Endothelial cell of umbilical vein (primary cell): ENCODE results near the gene RFK. TPM values are rescaled to one million over a fixed set of nuclear protein-coding genes. Genes with fewer than 3 reads are reported as not detected.

ENCODE experiments used
- BruUV-seq: library from RNA; stranded (reverse); fragments of 400-500 nt; replicated peaks from 2 replicates; lab custom pipeline; 2021; lab: Mats Ljungman, UMichigan
- CTCF ChIA-PET: fragments of 300-600, 350-600 bp; sonication (Branson Sonifier 250); formaldehyde crosslinking; loops from one replicate; lab custom pipeline; 2021; ENCODE audit warnings: antibody characterized with exemption, inconsistent platforms; lab: Charles Lee
- POLR2A ChIA-PET: fragments of 300-600, 350-600 bp; sonication (Branson Sonifier 250); formaldehyde crosslinking; loops from one replicate; lab custom pipeline; 2021; ENCODE audit warnings: antibody characterized with exemption, inconsistent platforms; lab: Charles Lee
- DNase-seq: peaks from one replicate; pipeline ENCODE4 v3.0.0-alpha.2; 2011; ENCODE audit warnings: low read depth, low spot score
- FAIRE-seq: peaks from 2 replicates; lab custom pipeline; 2011; peaks lifted over from hg19 to GRCh38; lab: Jason Lieb, UNC
- H2AFZ ChIP-seq: 2 replicates; pipeline ENCODE4 v1.6.0; 2012; ENCODE audit warnings: low read depth, low read length, control low read depth, inconsistent platforms
- H3K27ac ChIP-seq: 2 replicates; pipeline ENCODE4 v1.5.1; 2011; ENCODE audit warnings: low read depth, mild to moderate bottlenecking, control low read depth, low read length, moderate library complexity; ENCODE audit not compliant: insufficient read depth
- H3K27me3 ChIP-seq, 2 experiments: 2 replicates each; pipeline versions ENCODE4 v1.6.0 to v1.6.1; 2011; ENCODE audit warnings: low read length in 2 of 2, mixed read lengths in 1 of 2; ENCODE audit not compliant: control insufficient read depth in 2 of 2, insufficient read depth in 2 of 2
- H3K36me3 ChIP-seq, 2 experiments: 2 replicates in 1 of 2; 3 replicates in 1 of 2; pipeline ENCODE4 v1.5.1; 2011; ENCODE audit warnings: low read length in 2 of 2, mild to moderate bottlenecking in 1 of 2, moderate library complexity in 1 of 2; ENCODE audit not compliant: control insufficient read depth in 2 of 2, insufficient read depth in 2 of 2; ENCODE audit errors: extremely low read depth in 1 of 2
- H3K4me1 ChIP-seq: 3 replicates; pipeline ENCODE4 v1.5.1; 2011; ENCODE audit warnings: mild to moderate bottlenecking, low read length; ENCODE audit not compliant: control insufficient read depth, insufficient read depth; ENCODE audit errors: extremely low read depth
- H3K4me2 ChIP-seq: 2 replicates; pipeline ENCODE4 v1.6.1; 2011; ENCODE audit warnings: low read length, control low read depth, mixed read lengths; ENCODE audit not compliant: insufficient read depth
- H3K4me3 ChIP-seq, 3 experiments: fragments of 200-600 bp in 1 of 3; sonication (generic), shearing (Covaris generic) in 1 of 3; replicated peaks in 1 of 3; 2 replicates each; pipeline ENCODE4 v1.5.1; 2011 to 2016; ENCODE audit warnings: control low read depth in 3 of 3, low read length in 3 of 3, mild to moderate bottlenecking in 2 of 3, inconsistent platforms in 1 of 3, low read depth in 1 of 3, moderate library complexity in 1 of 3; ENCODE audit not compliant: insufficient read depth in 1 of 3
- H3K79me2 ChIP-seq: 2 replicates; pipeline ENCODE4 v1.6.0; 2012; ENCODE audit warnings: low read length, inconsistent platforms; ENCODE audit not compliant: control insufficient read depth, insufficient read depth
- H3K9ac ChIP-seq: replicated peaks from 2 replicates; pipeline ENCODE3; 2011; ENCODE audit warnings: low read length, control low read depth; ENCODE audit not compliant: insufficient read depth; ENCODE audit errors: extremely low read depth
- H3K9me1 ChIP-seq: replicated peaks from 3 replicates; pipeline ENCODE4 v1.6.0; 2011; ENCODE audit warnings: mild to moderate bottlenecking, low read length; ENCODE audit not compliant: control insufficient read depth, insufficient read depth; ENCODE audit errors: extremely low read depth
- H3K9me3 ChIP-seq: replicated peaks from 2 replicates; pipeline ENCODE4 v1.5.1; 2012; ENCODE audit warnings: low read length, inconsistent platforms; ENCODE audit not compliant: control insufficient read depth, insufficient read depth
- H4K20me1 ChIP-seq: replicated peaks from 2 replicates; pipeline ENCODE3; 2011; ENCODE audit warnings: mild to moderate bottlenecking, low read length; ENCODE audit not compliant: control insufficient read depth, insufficient read depth; ENCODE audit errors: extremely low read depth
- EZH2 ChIP-seq: IDR thresholded peaks from 2 replicates; pipeline ENCODE4 v1.6.1; 2012; ENCODE audit warnings: borderline replicate concordance, low read depth, mild to moderate bottlenecking, moderate library complexity, low read length, inconsistent platforms; ENCODE audit not compliant: severe bottlenecking
- FOS ChIP-seq: IDR thresholded peaks from 2 replicates; pipeline ENCODE4 v1.6.1; 2011; ENCODE audit warnings: mild to moderate bottlenecking, low read length, moderate library complexity, borderline replicate concordance; ENCODE audit not compliant: insufficient read depth
- GATA2 ChIP-seq: IDR thresholded peaks from 2 replicates; pipeline ENCODE4 v1.7.0; 2011; ENCODE audit warnings: low read depth, mild to moderate bottlenecking, moderate library complexity, mixed read lengths, low read length; ENCODE audit not compliant: insufficient read length, insufficient read depth
- JUN ChIP-seq: IDR thresholded peaks from 2 replicates; pipeline ENCODE4 v1.6.1; 2011; ENCODE audit warnings: borderline replicate concordance, low read depth; ENCODE audit not compliant: insufficient read length, insufficient read depth
- MYC ChIP-seq: IDR thresholded peaks from one replicate; pipeline ENCODE4 v1.6.1; 2011; ENCODE audit warnings: mild to moderate bottlenecking, low read depth, low read length
- POLR2A ChIP-seq: IDR thresholded peaks from 2 replicates; pipeline ENCODE4 v1.6.1; 2012; ENCODE audit warnings: low read depth, mild to moderate bottlenecking, control low read depth, low read length
- POLR2AphosphoS5 ChIP-seq: IDR thresholded peaks from 2 replicates; pipeline ENCODE4 v1.6.1; 2012; ENCODE audit warnings: low read depth, mild to moderate bottlenecking, control low read depth, low read length, moderate library complexity; ENCODE audit not compliant: insufficient read depth
- dilution Hi-C: fragments of 300-500 bp; cut with MboI; formaldehyde crosslinking; loops from one replicate; pipeline ENCODE4 v1.15.0; 2019; ENCODE audit warnings: low sequenced_read_pairs; ENCODE audit not compliant: extremely low pct_ligation_motif_present
- intact Hi-C: fragments of 100-400 bp; cut with micrococcal nuclease; formaldehyde crosslinking; loops from one replicate; pipeline ENCODE4 v1.10.0; 2022
- polyA plus RNA-seq, 4 experiments: library from polyadenylated mRNA; depleted of rRNA in 3 of 4; stranded (reverse) in 3 of 4; unstranded in 1 of 4; fragments of >200 nt; gene quantifications; 2 replicates each; pipeline versions ENCODE4 v1.2.1 to v1.2.3, GENCODE V29; 2011 to 2012; ENCODE audit warnings: missing spikeins in 1 of 4
- total RNA-seq: library from RNA; stranded (reverse); gene quantifications from 2 replicates; pipeline ENCODE4 v1.2.3, GENCODE V29; 2021
- TF ChIP-seq, protein P1 (sequence below): IDR thresholded peaks from 2 replicates; pipeline ENCODE4 v1.6.1; 2011; ENCODE audit not compliant: insufficient read depth, insufficient read length
- TF ChIP-seq, protein P2 (sequence below), 2 donors: IDR thresholded peaks; 1 replicate in 1 of 2; 2 replicates in 1 of 2; pipeline ENCODE4 v1.5.1; 2011; ENCODE audit warnings: low read length in 2 of 2, mild to moderate bottlenecking in 2 of 2, moderate library complexity in 2 of 2, control low read depth in 1 of 2, inconsistent platforms in 1 of 2, low read depth in 1 of 2; ENCODE audit not compliant: insufficient read depth in 1 of 2; ENCODE audit errors: extremely low read depth in 1 of 2

The RFK gene
- total and polyA plus RNA-seq, 2 donors (not counting 3 experiments of a cell fraction or from before 2014, with no cell fraction given) = 18.1 to 32.9 TPM

- Histone ChIP-seq H3K79me2 (no peaks in the 10 kb centered on the region), H3K27ac (no peak overlapping the region), H3K36me3 (no peaks in the 10 kb centered on the region), H3K9me3 (no peaks in the 10 kb centered on the region), H3K4me1 (no peaks in the 10 kb centered on the region), H3K27me3 (no peaks in the 10 kb centered on the region), H2AFZ (no peak overlapping the region), H4K20me1 (no peaks in the 10 kb centered on the region), H3K9me1 (no peaks in the 10 kb centered on the region), H3K9ac (no peak overlapping the region), H3K4me2 (no peak overlapping the region), H3K4me3 (no peak overlapping the region)
- dilution Hi-C loops (no loop called here), intact Hi-C loops (no loop called here)
- TF ChIP-seq POLR2AphosphoS5 = no peak
- TF ChIP-seq, protein P1, sequence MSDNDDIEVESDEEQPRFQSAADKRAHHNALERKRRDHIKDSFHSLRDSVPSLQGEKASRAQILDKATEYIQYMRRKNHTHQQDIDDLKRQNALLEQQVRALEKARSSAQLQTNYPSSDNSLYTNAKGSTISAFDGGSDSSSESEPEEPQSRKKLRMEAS = no peak
- TF ChIP-seq, protein P2, sequence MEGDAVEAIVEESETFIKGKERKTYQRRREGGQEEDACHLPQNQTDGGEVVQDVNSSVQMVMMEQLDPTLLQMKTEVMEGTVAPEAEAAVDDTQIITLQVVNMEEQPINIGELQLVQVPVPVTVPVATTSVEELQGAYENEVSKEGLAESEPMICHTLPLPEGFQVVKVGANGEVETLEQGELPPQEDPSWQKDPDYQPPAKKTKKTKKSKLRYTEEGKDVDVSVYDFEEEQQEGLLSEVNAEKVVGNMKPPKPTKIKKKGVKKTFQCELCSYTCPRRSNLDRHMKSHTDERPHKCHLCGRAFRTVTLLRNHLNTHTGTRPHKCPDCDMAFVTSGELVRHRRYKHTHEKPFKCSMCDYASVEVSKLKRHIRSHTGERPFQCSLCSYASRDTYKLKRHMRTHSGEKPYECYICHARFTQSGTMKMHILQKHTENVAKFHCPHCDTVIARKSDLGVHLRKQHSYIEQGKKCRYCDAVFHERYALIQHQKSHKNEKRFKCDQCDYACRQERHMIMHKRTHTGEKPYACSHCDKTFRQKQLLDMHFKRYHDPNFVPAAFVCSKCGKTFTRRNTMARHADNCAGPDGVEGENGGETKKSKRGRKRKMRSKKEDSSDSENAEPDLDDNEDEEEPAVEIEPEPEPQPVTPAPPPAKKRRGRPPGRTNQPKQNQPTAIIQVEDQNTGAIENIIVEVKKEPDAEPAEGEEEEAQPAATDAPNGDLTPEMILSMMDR (IDR thresholded peaks at IDR 0.05; ENCODE audit: extremely low read depth in 1 of 2, insufficient read depth in 1 of 2, low read depth in 1 of 2, low read length in 2 of 2) = no peak
- no peak for TF ChIP-seq GATA2
- ChIA-PET CTCF (no interaction called here), POLR2A (no interaction called here)
- no TSS peak for BruUV-seq
- DNase-seq (no peak), FAIRE-seq (no peak)
Observed at GRCh38 chr9:76341616-76342015, 52.6 kb downstream of the RFK start.

DNA sequence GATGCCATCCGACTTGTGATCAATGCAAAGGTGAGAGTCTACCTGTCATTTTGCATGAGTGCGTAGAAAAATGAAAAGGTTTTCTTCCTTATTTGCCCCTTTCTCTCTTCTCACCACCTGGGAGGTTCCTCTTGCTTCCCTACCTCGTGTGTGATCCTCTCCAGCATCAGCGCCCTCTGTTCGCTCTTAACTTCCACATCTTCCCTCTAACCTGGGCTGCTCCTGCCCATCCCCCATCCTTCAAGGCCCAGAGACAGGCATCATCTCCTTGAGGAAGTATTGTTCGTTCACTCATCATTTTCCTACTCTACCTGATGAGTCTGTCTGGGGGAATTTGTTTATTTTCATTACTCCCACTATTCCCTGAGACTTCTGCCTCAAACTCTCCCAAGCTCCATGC lies 55.8 kb downstream of the RFK start:
- H3K9me3 ChIP-seq = no peaks in the 10 kb centered on the region
- no TSS peak for BruUV-seq
- DNase-seq = no peak
- dilution Hi-C loops (no loop called here), intact Hi-C loops (no loop called here)
- TF ChIP-seq EZH2 = no peak
- no peak for TF ChIP-seq POLR2AphosphoS5
- TF ChIP-seq GATA2 = no peak
- TF ChIP-seq, protein P1 = no peak
- TF ChIP-seq JUN = no peak
- TF ChIP-seq POLR2A = no peak
- TF ChIP-seq MYC = no peak
- TF ChIP-seq FOS = no peak
- TF ChIP-seq, protein P2 (IDR thresholded peaks at IDR 0.05; ENCODE audit: extremely low read depth in 1 of 2, insufficient read depth in 1 of 2, low read depth in 1 of 2, low read length in 2 of 2) = no peak
- no peaks in the 10 kb centered on the region for H3K79me2 ChIP-seq
- FAIRE-seq = no peak
- POLR2A ChIA-PET = no interaction called here
- H3K4me3 ChIP-seq = no peak overlapping the region
- no peaks in the 10 kb centered on the region for H3K36me3 ChIP-seq
- H3K9ac ChIP-seq = no peak overlapping the region
- peaks cover 0 to 4% of the 10 kb centered on the region in 2 experiments for H3K27me3 ChIP-seq
- H3K27ac ChIP-seq = no peak overlapping the region
- H3K4me2 ChIP-seq = no peak overlapping the region
- H3K4me1 ChIP-seq = no peaks in the 10 kb centered on the region
- CTCF ChIA-PET = no interaction called here
- H4K20me1 ChIP-seq = no peaks in the 10 kb centered on the region
- no peak overlapping the region for H2AFZ ChIP-seq
- no peaks in the 10 kb centered on the region for H3K9me1 ChIP-seq
